HG03280 (cell line): ENCODE data around the gene AKNA.
"Not testable (repeated sequence)": the region's sequence is repeated elsewhere in the genome, so short reads cannot be mapped to it uniquely, and the experiment has no call there.

Experiments
- ATAC-seq: cut with Tn5 transposase; IDR thresholded peaks from one replicate; pipeline ENCODE4 v1.9.1; 2021; ENCODE audit warnings: mild to moderate bottlenecking, moderate library complexity; ENCODE audit not compliant: unreplicated experiment

The AKNA gene

GRCh38 chr9:114323849-114324248, 63.9 kb downstream of the AKNA start:
- ATAC-seq: not testable (repeated sequence)

DNA sequence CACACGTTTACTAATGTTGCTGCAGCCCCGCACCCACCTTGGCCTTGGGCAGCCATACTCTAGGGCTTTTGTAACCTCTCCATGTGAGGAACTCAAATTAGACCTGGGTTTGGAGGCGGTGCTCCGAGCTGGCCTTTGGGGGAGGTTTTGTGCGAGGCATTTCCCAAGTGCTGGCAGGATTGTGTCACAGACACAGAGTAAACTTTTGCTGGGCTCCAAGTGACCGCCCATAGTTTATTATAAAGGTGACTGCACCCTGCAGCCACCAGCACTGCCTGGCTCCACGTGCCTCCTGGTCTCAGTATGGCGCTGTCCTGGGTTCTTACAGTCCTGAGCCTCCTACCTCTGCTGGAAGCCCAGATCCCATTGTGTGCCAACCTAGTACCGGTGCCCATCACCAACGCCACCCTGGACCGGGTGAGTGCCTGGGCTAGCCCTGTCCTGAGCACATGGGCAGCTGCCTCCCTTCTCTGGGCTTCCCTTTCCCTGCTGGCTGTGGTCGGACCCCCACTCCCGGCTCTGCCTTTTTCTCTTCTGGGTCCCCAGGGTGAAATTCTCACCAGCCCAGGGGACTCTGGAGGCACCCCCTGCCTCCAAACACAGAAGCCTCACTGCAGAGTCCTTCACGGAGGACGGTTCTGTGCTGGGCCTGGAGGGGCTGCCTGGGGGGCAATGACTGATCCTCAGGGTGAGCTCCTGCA, 64.8 kb downstream of the AKNA start, which contains the start of gene ORM1:
Gene ORM1 (plus strand): TSS at position 268 of the 701 bp plus-strand sequence. CDS start 36 bp downstream, at position 304.
- not testable (repeated sequence) for ATAC-seq

DNA sequence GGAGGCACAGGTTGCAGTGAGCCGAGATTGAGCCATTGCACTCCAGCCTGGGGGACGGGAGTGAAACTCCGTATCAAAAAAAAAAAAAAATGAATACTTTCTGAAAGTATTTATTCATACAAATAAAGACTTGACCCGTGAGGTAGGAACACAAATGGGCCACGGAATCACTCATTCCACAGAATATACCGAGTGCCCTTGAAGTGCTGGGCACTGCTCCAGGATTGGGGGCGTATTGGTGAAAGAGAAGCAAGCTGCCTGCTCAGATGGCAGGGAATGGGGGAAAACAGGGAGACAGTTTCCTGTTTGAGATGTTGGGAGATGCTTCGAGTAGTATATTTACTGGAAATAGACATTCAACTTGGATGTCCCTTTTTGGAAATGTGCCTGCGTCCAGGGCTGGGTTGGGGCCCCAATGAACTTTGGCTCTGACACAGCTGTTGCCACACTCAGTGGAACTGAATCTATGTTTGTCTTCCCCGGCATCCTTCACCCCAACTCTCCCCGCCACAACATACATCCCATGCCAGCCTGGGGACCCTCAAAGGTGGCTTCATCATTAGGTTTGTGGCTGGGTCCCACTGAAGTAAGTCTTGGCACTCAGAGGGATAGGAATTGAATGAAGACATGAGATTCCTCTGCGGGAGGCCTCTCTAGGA, 65.5 kb downstream of the AKNA start:
- not testable (repeated sequence) for ATAC-seq

DNA sequence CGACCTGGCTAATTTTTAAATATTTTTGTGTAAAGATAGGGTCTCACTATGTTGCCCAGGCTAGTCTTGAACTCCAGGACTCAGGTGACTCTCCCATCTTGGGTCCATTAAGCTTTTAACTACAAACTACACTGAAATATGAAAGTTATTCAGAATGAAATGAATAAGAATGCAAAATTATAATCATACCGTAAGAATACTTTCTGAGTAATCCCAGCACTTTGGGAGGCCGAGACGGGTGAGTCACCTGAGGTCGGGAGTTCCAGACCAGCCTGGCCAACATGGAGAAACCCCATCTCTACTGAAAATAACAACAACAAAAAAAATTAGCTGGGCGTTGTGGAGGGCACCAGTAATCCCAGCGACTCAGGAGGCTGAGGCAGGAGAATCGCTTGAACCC, 66.0 kb downstream of the AKNA start:
- ATAC-seq: no peak

DNA sequence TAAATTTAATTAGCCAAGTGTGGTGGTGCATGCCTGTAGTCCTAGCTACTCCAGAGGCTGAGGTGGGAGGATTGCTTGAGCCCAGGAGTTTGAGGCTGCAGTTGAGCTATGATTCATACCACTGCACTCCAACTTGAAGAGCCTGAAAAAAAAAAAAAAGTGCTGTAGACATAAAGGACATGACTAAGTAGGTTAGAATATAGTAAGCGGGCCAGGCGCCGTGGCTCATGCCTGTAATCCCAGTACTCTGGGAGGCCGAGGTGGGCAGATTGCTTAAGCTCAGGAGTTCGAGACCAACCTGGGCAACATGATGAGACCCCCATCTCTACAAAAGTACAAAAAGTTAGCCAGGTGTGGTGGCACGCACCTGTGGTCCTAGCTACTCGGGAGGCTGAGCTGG, 67.1 kb downstream of the AKNA start:
- not testable (repeated sequence) for ATAC-seq

DNA sequence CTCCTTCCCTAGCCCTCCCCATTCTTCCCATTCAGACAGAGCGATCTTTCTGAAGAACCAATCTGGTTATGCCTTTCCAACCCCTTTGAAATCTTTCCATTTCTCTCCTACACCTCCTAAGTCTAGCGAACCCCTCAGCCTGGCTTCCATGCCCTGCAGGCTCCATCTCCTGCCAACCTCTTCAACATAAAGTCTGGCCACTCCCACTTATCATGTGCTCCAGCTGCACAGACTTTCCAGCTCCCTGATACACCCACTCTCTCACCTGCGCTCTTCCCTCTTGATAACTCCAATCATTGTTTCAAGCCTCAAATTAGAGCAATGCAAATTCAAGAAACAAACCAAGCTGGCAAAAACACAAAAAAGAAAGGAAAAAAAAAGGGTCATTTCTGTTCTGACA, 68.6 kb downstream of the AKNA start:
- ATAC-seq: no peak

DNA sequence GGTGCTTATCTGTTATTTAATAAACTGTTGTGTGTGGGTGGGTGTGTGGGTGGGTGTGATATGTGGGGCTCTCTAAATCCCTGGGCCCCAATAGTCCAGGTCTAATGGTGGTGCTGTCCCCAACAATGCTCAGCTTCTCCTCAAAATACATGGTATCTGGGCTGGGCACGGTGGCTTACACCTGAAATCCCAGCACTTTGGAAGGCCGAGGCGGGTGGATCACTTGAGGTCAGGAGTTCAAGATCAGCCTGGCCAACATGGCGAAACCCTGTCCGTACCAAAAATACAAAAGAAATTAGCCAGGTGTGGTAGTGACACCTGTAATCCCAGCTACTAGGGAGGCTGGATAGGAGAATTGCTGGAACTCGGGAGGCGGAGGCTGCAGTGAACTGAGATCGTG, 69.4 kb downstream of the AKNA start:
- ATAC-seq: no peak

GRCh38 chr9:114317665-114318357, 70.0 kb downstream of the AKNA start:
- no peak for ATAC-seq

GRCh38 chr9:114316605-114317230, 71.1 kb downstream of the AKNA start:
- ATAC-seq: no peak

DNA sequence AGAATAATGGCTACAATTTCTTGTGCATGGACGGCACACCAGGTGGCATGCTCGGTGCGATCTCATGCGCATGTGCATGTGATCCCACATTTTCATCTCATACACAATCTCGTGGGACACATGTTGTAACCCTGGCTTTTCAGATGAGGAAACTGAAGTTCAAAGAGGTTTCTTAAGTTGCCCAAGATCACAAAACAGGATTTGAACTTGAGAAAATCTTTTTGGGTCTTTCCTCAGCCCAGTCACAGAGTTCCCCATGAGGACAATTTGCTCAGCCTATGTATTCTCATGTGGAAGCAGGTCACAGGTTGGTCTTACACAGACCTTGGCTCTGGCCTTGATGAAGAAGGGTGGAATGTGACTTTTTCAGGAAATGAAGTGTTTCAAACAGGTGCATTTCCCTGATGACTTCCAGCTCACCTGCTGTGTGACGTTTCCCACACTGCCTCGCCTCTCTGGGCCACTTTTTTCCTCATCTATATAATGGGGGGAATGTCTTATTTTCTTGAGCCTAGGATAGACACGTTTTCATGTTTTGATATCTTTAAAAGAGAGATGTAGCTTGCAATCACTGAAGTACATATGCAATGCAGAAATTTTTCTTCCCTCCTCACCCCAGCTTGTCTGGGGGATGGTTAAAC, 71.9 kb downstream of the AKNA start:
- no peak for ATAC-seq

DNA sequence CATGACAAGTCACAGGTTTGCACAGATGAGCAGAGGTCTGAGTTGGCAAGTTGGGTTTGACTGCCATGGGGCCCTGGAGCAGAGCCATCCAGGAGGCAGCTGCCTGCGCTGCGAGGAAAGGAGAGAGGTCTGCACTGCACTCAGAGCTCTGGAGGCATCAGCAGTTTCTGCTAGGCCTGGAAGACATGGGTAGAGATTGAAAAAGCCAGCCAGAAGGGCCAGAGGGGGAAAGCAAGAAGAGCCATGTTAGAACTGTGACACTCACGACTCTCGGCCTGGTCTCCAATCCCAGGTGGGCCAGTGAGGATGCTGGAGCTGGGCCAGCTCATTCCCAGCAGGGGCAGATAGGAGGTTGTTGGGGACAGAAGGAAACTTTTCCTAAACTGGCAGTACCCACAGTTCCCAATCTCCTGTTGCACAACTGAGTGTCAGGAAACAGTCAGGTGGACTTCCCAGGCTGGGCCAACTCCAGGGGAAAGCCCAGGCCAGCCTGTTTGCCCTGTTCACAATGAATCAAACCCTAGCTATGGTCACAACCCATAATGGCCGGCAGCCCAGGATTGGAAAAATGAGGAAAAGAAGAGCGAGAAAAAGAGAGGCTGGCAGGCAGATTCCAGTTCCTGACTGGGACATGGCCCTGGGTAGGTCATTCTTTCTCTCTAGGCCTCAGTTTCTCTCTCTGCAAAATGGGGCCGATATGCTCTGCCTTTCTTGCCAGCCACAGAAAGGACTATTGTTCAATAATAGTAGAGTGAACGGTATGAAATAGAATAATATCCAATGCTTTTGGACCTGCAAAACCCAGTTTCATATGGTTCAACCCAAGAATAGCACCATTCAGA, 72.7 kb downstream of the AKNA start:
- ATAC-seq: no peak

DNA sequence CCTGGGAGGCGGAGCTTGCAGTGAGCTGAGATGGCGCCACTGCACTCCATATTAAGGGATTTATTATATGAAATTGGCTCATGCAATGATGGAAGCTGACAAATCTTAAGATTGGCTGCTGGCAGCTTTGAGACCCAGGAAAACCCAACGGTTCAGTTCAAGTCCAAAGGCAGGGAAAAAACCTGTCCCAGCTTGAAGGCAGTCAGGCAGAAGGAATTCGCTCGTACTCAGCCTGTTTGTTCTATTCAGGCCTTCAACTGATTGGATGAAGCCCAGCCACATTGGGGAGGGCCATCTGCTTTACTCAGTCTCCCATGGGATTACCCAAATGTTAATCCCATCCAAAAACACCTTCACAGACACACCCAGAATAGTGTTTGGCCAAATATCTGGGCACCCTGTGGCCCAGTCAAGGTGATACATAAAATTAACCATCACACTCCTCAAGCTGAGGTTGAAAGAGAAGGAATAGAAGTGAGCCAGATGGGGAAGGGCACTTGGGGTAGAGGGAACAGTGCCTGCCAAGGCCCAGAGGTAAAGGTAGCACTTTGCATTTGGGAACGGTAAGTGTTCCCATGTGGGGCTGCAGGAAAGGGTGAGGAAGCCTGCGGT, 73.4 kb downstream of the AKNA start:
- no peak for ATAC-seq

DNA sequence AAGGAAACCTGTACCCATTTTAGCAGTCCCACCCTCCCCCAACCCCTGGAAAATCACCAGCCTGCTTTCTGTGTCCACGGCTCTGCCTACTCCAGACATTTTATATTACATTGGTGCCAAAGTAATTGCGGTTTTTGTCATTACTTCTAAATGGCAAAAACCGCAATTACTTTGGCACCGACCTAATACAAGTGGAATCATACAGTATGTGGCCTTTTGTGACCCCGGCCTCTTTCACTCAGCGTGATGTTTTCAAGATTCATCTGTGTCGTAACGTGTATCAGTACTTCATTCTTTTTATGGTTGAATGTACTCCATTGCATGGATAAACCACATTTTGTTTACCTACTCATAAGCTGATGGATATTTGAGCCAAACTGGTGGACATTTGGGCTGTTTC, 74.6 kb downstream of the AKNA start:
- ATAC-seq: no peak

DNA sequence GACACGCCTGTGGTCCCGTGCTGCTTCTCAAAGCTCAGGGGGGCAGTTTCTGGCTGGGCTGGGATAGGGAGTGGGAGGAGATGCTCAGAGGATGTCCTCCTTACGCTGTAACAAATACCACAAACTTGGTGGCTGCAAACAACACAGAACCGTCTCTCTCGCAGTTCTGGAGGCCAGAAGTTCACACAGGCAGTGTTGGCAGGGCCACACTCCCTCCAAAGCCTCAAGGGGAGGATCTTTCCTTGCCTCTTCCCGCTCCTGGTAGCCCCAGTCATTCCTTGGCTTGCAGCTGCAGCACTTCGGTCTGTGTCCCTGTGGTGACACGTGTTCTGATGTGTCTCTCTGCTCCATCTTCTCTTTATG, 75.3 kb downstream of the AKNA start:
- ATAC-seq: no peak

- no peak for ATAC-seq
Measured at GRCh38 chr9:114311571-114312512, 75.9 kb downstream of the AKNA start.

DNA sequence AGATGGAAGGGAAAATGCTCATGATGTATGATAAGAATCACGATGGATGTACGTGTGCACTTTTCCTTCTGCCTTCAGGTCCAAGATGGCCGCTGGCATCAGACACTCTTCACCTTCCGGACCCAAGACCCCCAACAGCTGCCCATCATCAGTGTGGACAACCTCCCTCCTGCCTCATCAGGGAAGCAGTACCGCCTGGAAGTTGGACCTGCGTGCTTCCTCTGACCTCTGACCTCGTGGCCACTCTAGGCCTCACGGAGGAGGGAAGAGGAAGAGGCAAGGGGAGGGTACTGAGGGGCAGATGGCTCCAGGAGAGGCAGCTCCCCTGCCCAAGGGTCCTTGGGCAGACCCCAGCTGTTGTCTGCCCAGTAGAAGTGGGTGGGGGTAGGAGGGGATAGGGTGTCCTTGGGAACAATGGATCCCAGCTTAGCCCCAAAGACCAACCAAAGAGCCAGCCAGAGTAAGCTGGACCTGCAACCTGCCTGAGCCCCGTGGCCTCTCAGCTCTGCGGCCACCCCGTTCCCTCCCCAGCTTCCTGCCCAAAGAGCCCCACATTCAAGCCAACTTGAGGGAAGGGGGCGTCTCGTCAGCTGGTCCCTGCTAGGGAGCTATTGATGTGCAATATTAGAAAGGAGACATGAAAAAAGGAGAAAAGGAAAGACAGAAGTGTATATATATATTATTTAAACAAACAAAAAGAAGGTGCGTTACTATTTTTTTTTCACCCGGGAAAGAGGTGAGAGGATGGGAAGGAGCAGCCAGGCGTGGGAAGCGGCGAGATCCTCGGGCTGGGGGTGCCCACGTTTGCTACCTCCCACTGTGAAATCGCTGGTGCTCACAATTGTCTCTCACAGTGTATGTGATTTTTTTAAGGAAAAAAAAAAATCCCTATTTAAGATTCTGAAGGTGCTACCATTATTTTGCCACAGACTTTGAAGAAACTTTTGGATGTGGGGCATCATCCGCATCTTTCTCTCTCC, 77.0 kb downstream of the AKNA start:
- no peak for ATAC-seq

DNA sequence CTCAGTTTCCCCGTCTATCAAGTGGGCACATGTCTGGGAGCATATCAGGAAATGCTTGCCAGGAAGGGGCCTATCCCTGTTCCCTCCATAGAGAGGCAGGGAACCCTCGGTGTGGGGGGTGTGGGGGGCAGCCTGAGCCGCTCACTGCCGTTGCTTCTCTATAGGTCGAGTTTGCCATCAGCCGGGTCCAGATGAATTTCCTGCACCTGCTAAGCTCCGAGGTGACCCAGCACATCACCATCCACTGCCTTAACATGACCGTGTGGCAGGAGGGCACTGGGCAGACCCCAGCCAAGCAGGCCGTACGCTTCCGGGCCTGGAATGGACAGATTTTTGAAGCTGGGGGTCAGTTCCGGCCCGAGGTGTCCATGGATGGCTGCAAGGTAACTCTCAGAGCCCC, 78.7 kb downstream of the AKNA start:
- no peak for ATAC-seq
